Vagina (tissue), 2 donors: ENCODE data around the gene MDN1. TPM values are rescaled to one million over a fixed set of nuclear protein-coding genes. Genes with fewer than 3 reads are reported as not detected.

ENCODE experiments used
- DNase-seq, 2 donors: peaks; one replicate each; pipeline ENCODE4 v3.0.0-alpha.2; 2017; ENCODE audit errors: extremely low spot score in 2 of 2
- H3K27ac ChIP-seq: fragments of 200-600 bp; sonication (generic); one replicate; pipeline ENCODE4 v1.5.1; 2019
- H3K27me3 ChIP-seq: fragments of 200-600 bp; sonication (generic); one replicate; pipeline ENCODE4 v1.5.1; 2019
- H3K36me3 ChIP-seq, 2 donors: fragments of 200-600 bp; sonication (generic); one replicate each; pipeline ENCODE4 v1.5.1; 2017 to 2019
- H3K4me1 ChIP-seq: fragments of 200-600 bp; sonication (generic); one replicate; pipeline ENCODE4 v1.5.1; 2019
- H3K4me3 ChIP-seq, 2 donors: fragments of 200-600 bp; sonication (generic); 1 replicate in 1 of 2; 2 replicates in 1 of 2; pipeline ENCODE4 v1.5.1; 2016 to 2019
- H3K9me3 ChIP-seq: fragments of 200-600 bp; sonication (generic); one replicate; pipeline ENCODE4 v1.5.1; 2019
- CTCF ChIP-seq, 3 experiments: fragments of 450-650 bp in 2 of 3; fragments of 200-600 bp in 1 of 3; sonication (generic) in 1 of 3; IDR thresholded peaks; one replicate each; pipeline ENCODE4 v1.5.1; 2017 to 2019; ENCODE audit warnings: antibody characterized with exemption in 3 of 3, mild to moderate bottlenecking in 2 of 3, moderate library complexity in 2 of 3
- POLR2A ChIP-seq, 2 donors: fragments of 450-650 bp; IDR thresholded peaks; one replicate each; pipeline ENCODE4 v1.6.1; 2017; ENCODE audit warnings: antibody characterized with exemption in 2 of 2, mild to moderate bottlenecking in 2 of 2, moderate library complexity in 2 of 2
- POLR2AphosphoS5 ChIP-seq, 2 donors: sonication (generic); formaldehyde crosslinking; IDR thresholded peaks; one replicate each; pipeline ENCODE4 v1.9.0; 2017; ENCODE audit warnings: antibody characterized with exemption in 2 of 2, mild to moderate bottlenecking in 2 of 2, low read depth in 1 of 2; ENCODE audit not compliant: insufficient read depth in 1 of 2
- intact Hi-C: fragments of 100-400 bp; cut with DNase I; formaldehyde crosslinking; loops from one replicate; pipeline ENCODE4 v1.15.1; 2023
- total RNA-seq: library from RNA; depleted of rRNA; stranded (reverse); fragments of >200 nt; gene quantifications from one replicate; pipeline ENCODE4 v1.2.3, GENCODE V29; 2016

MDN1 gene
- 23.8 TPM for total RNA-seq

- no peaks in the 10 kb centered on the region for H3K36me3 ChIP-seq
- intact Hi-C loops, result loop anchor here (5.0 kb wide), 1 partner anchor 398 kb away; no protein-coding TSS in a partner anchor
- H3K27me3 ChIP-seq, result no peaks in the 10 kb centered on the region
- peaks cover 26% of the 10 kb centered on the region for H3K4me1 ChIP-seq
- TF ChIP-seq CTCF (IDR thresholded peaks at IDR 0.05) (no peak), POLR2A (IDR thresholded peaks at IDR 0.05) (peak in 1 of 2 donors; percentile 46), POLR2AphosphoS5 (IDR thresholded peaks at IDR 0.05; ENCODE audit: insufficient read depth in 1 of 2, low read depth in 1 of 2) (peak; percentile 92 to 97)
- H3K27ac ChIP-seq, result peak within 1 kb of the TSS; percentile 71
- H3K4me3 ChIP-seq, result peak within 1 kb of the TSS; percentile 68 to 76
- no peaks in the 10 kb centered on the region for H3K9me3 ChIP-seq
- DNase-seq, result peak in 1 of 2 donors; percentile 90
Observed at GRCh38 chr6:89819336-89820130, at the start of gene MDN1. Gene MDN1 (minus strand): TSS chr6:89819794. CDS start chr6:89819607, 187 bp downstream.

GRCh38 chr6:89866024-89866678, 46.6 kb upstream of the MDN1 start:
- peaks cover 0 to 57% of the 10 kb centered on the region in 2 donors for H3K36me3 ChIP-seq
- no peak overlapping the region for H3K4me3 ChIP-seq
- no peaks in the 10 kb centered on the region for H3K27me3 ChIP-seq
- no peaks in the 10 kb centered on the region for H3K9me3 ChIP-seq
- TF ChIP-seq CTCF (IDR thresholded peaks at IDR 0.05) (no peak), POLR2AphosphoS5 (IDR thresholded peaks at IDR 0.05; ENCODE audit: insufficient read depth in 1 of 2, low read depth in 1 of 2) (no peak), POLR2A (IDR thresholded peaks at IDR 0.05) (no peak)
- H3K4me1 ChIP-seq, result no peaks in the 10 kb centered on the region
- H3K27ac ChIP-seq, result no peak overlapping the region
- no peak for DNase-seq
- intact Hi-C loops, result no loop called here

GRCh38 chr6:89862698-89863097, 43.1 kb upstream of the MDN1 start:
- no peaks in the 10 kb centered on the region for H3K4me1 ChIP-seq

GRCh38 chr6:89862273-89862672, 42.7 kb upstream of the MDN1 start:
- Histone ChIP-seq H3K4me3 (no peak overlapping the region), H3K4me1 (no peaks in the 10 kb centered on the region), H3K9me3 (no peaks in the 10 kb centered on the region), H3K27ac (no peak overlapping the region), H3K36me3 (peaks cover 4 to 87% of the 10 kb centered on the region in 2 donors), H3K27me3 (no peaks in the 10 kb centered on the region)
- intact Hi-C loops, result no loop called here
- TF ChIP-seq CTCF (IDR thresholded peaks at IDR 0.05) (no peak), POLR2AphosphoS5 (IDR thresholded peaks at IDR 0.05; ENCODE audit: insufficient read depth in 1 of 2, low read depth in 1 of 2) (no peak), POLR2A (IDR thresholded peaks at IDR 0.05) (no peak)
- DNase-seq, result no peak

More at GRCh38 chr6:89862698-89863097, 43.1 kb upstream of the MDN1 start:
- H3K9me3 ChIP-seq, result no peaks in the 10 kb centered on the region
- peaks cover 0 to 87% of the 10 kb centered on the region in 2 donors for H3K36me3 ChIP-seq
- H3K4me3 ChIP-seq, result no peak overlapping the region
- DNase-seq, result no peak
- no peak for TF ChIP-seq POLR2A (IDR thresholded peaks at IDR 0.05)
- TF ChIP-seq CTCF (IDR thresholded peaks at IDR 0.05), result no peak
- no peak for TF ChIP-seq POLR2AphosphoS5 (IDR thresholded peaks at IDR 0.05; ENCODE audit: insufficient read depth in 1 of 2, low read depth in 1 of 2)
- no peak overlapping the region for H3K27ac ChIP-seq
- H3K27me3 ChIP-seq, result no peaks in the 10 kb centered on the region
- intact Hi-C loops, result no loop called here
